Neural progenitor cell (in vitro differentiated cells): Measurements from ENCODE around the gene CDC14C.

ENCODE experiments used
- EZH2 ChIP-seq: fragments of 200-600 bp; sonication (generic); IDR thresholded peaks from 2 replicates; pipeline ENCODE4 v1.6.1; 2017; ENCODE audit warnings: antibody characterized with exemption, mild to moderate bottlenecking, moderate library complexity
- EZH2phosphoT487 ChIP-seq: fragments of 200-600 bp; sonication (generic); IDR thresholded peaks from 2 replicates; pipeline ENCODE4 v1.6.1; 2017; ENCODE audit warnings: antibody characterized with exemption
- TF ChIP-seq, protein P1 (sequence below): fragments of 200-600 bp; sonication (generic); IDR thresholded peaks from 2 replicates; pipeline ENCODE4 v1.5.1; 2017; ENCODE audit warnings: antibody characterized with exemption, mild to moderate bottlenecking

DNA sequence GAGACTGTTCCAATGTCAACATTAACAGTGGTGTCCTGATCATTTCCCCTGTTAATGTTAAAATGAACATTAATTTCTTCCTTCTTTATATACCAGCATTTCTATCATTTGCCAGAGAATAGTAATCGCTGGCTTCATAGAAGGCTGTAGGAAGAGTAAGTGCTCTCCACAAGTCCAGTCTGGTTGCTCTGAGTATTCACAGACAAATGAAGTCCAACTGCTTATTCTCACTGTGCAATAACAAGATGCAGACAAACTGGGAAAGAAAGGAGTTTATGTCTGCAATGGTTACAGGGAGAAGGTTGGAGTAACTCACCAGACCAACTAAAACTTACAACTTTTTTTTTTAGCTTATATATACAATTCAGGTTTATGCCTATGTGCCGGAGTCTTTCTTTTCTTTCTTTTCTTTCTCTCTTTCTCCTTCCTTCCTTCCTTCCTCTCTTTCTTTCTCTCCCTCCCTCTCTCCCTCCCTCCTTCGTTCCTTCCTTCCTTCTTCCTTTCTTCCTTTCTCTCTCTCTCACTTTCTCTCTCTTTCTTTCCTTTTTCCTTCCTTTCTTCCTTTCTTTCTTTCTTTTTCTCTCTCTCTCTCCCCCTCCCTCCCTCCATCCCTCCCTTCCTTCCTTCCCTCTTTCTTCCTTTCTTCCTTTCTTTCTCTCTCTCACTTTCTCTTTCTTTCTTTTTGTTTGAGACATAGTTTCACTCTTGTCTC is 19.1 kb downstream of the CDC14C start:
- TF ChIP-seq, protein P1, sequence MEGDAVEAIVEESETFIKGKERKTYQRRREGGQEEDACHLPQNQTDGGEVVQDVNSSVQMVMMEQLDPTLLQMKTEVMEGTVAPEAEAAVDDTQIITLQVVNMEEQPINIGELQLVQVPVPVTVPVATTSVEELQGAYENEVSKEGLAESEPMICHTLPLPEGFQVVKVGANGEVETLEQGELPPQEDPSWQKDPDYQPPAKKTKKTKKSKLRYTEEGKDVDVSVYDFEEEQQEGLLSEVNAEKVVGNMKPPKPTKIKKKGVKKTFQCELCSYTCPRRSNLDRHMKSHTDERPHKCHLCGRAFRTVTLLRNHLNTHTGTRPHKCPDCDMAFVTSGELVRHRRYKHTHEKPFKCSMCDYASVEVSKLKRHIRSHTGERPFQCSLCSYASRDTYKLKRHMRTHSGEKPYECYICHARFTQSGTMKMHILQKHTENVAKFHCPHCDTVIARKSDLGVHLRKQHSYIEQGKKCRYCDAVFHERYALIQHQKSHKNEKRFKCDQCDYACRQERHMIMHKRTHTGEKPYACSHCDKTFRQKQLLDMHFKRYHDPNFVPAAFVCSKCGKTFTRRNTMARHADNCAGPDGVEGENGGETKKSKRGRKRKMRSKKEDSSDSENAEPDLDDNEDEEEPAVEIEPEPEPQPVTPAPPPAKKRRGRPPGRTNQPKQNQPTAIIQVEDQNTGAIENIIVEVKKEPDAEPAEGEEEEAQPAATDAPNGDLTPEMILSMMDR: no peak
- TF ChIP-seq EZH2 (no peak), EZH2phosphoT487 (no peak)
